ENCODE data around the gene EFCC1. TPM values are rescaled to one million over a fixed set of nuclear protein-coding genes. Genes with fewer than 3 reads are reported as not detected.

Gene EFCC1
- total RNA-seq, 1 experiment from 2014 or later: 1.0 TPM

DNA sequence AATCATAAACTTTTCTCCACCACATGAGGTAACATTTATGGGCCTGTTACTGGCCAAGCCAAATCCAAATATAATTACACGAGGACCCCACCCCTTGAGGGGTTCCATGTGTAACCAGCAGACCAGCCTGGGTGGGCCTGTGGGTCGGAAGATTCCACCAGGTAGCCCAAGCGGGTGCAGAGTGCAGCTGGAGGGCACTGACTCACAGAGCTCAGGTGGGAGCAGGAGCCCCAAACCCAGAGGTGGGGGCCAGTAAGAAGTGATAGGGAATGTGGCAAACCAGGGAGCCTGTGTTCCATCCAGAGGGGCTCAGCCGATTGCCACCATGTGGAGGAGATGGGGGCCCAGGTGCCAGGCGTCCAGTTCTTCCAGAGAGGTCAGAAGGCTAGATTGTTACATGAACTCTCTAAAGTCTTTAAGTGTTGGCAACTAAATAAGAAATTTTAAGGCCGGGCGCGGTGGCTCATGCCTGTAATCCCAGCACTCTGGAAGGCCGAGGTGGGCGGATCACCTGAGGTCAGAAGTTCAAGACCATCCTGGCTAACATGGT is 62.1 kb downstream of the EFCC1 start:
- no peaks in the 10 kb centered on the region for H3K9me3 ChIP-seq (ENCODE audit: control insufficient read depth in 1 of 2, insufficient read depth in 1 of 2, low read depth in 1 of 2, low read length in 2 of 2)
- no peak overlapping the region for H3K9ac ChIP-seq (ENCODE audit: low read length)
- no TSS peak for BruUV-seq (replicated peaks)
- no peaks in the 10 kb centered on the region for H3K79me2 ChIP-seq (ENCODE audit: insufficient read depth, low read length)
- intact Hi-C loops (cut with micrococcal nuclease): no loop called here
- no peak overlapping the region for H3K27ac ChIP-seq (ENCODE audit: low read depth, low read length)
- no peaks in the 10 kb centered on the region for H4K20me1 ChIP-seq (ENCODE audit: insufficient read depth)
- no peak overlapping the region for H3K4me3 ChIP-seq (replicated peaks in 1 of 2; ENCODE audit: low read depth in 1 of 2, low read length in 2 of 2)
- DNase-seq (ENCODE audit: low read depth, low spot score) (no peak), ATAC-seq (no peak)
- TF ChIP-seq FOSL1 (IDR thresholded peaks at IDR 0.05; ENCODE audit: low read depth): no peak
- no peak for TF ChIP-seq EZH2 (IDR thresholded peaks at IDR 0.05)
- no peak for TF ChIP-seq SIN3A (IDR thresholded peaks at IDR 0.05; ENCODE audit: low read depth)
- no peak for TF ChIP-seq SP1 (IDR thresholded peaks at IDR 0.05; ENCODE audit: low read depth)
- TF ChIP-seq POLR2A (IDR thresholded peaks at IDR 0.05; ENCODE audit: borderline replicate concordance, extremely low read depth, insufficient read depth, insufficient read length): no peak
- no peak for TF ChIP-seq JUND (IDR thresholded peaks at IDR 0.05)
- TF ChIP-seq ELF1 (IDR thresholded peaks at IDR 0.05; ENCODE audit: borderline replicate concordance, low read depth): no peak
- TF ChIP-seq POLR2AphosphoS5 (IDR thresholded peaks at IDR 0.05; ENCODE audit: low read depth, low read length): no peak
- TF ChIP-seq, protein P1, sequence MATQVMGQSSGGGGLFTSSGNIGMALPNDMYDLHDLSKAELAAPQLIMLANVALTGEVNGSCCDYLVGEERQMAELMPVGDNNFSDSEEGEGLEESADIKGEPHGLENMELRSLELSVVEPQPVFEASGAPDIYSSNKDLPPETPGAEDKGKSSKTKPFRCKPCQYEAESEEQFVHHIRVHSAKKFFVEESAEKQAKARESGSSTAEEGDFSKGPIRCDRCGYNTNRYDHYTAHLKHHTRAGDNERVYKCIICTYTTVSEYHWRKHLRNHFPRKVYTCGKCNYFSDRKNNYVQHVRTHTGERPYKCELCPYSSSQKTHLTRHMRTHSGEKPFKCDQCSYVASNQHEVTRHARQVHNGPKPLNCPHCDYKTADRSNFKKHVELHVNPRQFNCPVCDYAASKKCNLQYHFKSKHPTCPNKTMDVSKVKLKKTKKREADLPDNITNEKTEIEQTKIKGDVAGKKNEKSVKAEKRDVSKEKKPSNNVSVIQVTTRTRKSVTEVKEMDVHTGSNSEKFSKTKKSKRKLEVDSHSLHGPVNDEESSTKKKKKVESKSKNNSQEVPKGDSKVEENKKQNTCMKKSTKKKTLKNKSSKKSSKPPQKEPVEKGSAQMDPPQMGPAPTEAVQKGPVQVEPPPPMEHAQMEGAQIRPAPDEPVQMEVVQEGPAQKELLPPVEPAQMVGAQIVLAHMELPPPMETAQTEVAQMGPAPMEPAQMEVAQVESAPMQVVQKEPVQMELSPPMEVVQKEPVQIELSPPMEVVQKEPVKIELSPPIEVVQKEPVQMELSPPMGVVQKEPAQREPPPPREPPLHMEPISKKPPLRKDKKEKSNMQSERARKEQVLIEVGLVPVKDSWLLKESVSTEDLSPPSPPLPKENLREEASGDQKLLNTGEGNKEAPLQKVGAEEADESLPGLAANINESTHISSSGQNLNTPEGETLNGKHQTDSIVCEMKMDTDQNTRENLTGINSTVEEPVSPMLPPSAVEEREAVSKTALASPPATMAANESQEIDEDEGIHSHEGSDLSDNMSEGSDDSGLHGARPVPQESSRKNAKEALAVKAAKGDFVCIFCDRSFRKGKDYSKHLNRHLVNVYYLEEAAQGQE (IDR thresholded peaks at IDR 0.05; ENCODE audit: low read depth): no peak
- no peak for TF ChIP-seq YY1 (IDR thresholded peaks at IDR 0.05; ENCODE audit: extremely low read depth, insufficient replicate concordance, low read depth, low read length)
- TF ChIP-seq CEBPB (IDR thresholded peaks at IDR 0.05; ENCODE audit: low read depth): no peak
- TF ChIP-seq TCF7L2 (IDR thresholded peaks at IDR 0.05; ENCODE audit: borderline replicate concordance, extremely low read depth, insufficient read depth, insufficient read length): no peak
- no peak for TF ChIP-seq CBX3 (IDR thresholded peaks at IDR 0.05; ENCODE audit: low read depth)
- no peak for TF ChIP-seq EZH2phosphoT487 (IDR thresholded peaks at IDR 0.05; ENCODE audit: borderline replicate concordance)
- TF ChIP-seq EGR1 (IDR thresholded peaks at IDR 0.05; ENCODE audit: low read depth): no peak
- no peak for TF ChIP-seq ZNF274 (IDR thresholded peaks at IDR 0.05; ENCODE audit: low read depth, low read length)
- TF ChIP-seq, protein P2, sequence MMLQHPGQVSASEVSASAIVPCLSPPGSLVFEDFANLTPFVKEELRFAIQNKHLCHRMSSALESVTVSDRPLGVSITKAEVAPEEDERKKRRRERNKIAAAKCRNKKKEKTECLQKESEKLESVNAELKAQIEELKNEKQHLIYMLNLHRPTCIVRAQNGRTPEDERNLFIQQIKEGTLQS (IDR thresholded peaks at IDR 0.05): no peak
- no peak for TF ChIP-seq ZFX (IDR thresholded peaks at IDR 0.05)
- TF ChIP-seq, protein P3, sequence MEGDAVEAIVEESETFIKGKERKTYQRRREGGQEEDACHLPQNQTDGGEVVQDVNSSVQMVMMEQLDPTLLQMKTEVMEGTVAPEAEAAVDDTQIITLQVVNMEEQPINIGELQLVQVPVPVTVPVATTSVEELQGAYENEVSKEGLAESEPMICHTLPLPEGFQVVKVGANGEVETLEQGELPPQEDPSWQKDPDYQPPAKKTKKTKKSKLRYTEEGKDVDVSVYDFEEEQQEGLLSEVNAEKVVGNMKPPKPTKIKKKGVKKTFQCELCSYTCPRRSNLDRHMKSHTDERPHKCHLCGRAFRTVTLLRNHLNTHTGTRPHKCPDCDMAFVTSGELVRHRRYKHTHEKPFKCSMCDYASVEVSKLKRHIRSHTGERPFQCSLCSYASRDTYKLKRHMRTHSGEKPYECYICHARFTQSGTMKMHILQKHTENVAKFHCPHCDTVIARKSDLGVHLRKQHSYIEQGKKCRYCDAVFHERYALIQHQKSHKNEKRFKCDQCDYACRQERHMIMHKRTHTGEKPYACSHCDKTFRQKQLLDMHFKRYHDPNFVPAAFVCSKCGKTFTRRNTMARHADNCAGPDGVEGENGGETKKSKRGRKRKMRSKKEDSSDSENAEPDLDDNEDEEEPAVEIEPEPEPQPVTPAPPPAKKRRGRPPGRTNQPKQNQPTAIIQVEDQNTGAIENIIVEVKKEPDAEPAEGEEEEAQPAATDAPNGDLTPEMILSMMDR (IDR thresholded peaks at IDR 0.05 in 2 of 3, conservative IDR thresholded peaks at IDR 0.05 in 1 of 3; ENCODE audit: borderline replicate concordance in 1 of 3, insufficient read depth in 1 of 3, low read depth in 2 of 3, low read length in 2 of 3): no peak
- ChIA-PET CTCF (interaction anchor here (1.3 kb wide), 1 partner anchor 9 kb away, joined by 5 read pairs; no protein-coding TSS in a partner anchor), POLR2A (no interaction called here), RAD21 (ENCODE audit: low non-redundant PET in 1 of 2, low total read pairs in 2 of 2, uncharacterized antibody in 2 of 2, unreplicated experiment in 2 of 2) (no interaction called here)
- H3K27me3 ChIP-seq (ENCODE audit: insufficient read depth, low read length): no peaks in the 10 kb centered on the region
- H3K4me1 ChIP-seq (ENCODE audit: control insufficient read depth in 1 of 2, insufficient read depth in 2 of 2, low read length in 2 of 2): no peaks in the 10 kb centered on the region
- H3K9me2 ChIP-seq (ENCODE audit: insufficient read depth): no peaks in the 10 kb centered on the region
- H2AFZ ChIP-seq (ENCODE audit: low read depth, low read length, poor library complexity, severe bottlenecking): no peak overlapping the region
- no peak overlapping the region for H3K4me2 ChIP-seq (ENCODE audit: low read length)
- no peaks in the 10 kb centered on the region for H3K36me3 ChIP-seq (ENCODE audit: control insufficient read depth in 1 of 2, insufficient read depth in 2 of 2, low read length in 2 of 2)
